ENCODE results near the gene LMAN1L. TPM values are rescaled to one million over a fixed set of nuclear protein-coding genes. Genes with fewer than 3 reads are reported as not detected.

Gene LMAN1L
- total RNA-seq, 1 donor from 2014 or later: not detected

DNA sequence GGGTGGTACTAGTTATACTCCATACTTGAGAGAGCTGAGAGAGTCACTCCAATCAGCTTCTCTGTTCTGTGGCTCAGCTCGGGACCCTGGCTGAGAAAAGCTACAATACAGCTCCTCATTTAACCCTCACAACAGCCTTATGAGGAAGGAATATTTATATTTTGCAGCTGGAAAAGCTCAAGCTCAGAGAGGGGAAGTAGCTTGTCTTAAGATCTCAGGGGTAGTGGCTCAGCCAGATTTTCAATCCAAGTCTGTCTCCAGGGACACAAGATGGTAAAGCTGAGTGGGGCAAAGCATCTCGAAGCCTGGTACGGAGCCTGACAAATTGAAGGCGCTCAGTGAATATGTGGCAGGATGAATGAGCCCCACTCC lies 45.7 kb downstream of the LMAN1L start:
- no peak for TF ChIP-seq CTCF (IDR thresholded peaks at IDR 0.05; ENCODE audit: insufficient read depth, low read length, poor library complexity, severe bottlenecking)
- H3K27me3 ChIP-seq (ENCODE audit: control insufficient read depth, insufficient read depth, low read length): no peaks in the 10 kb centered on the region
- peaks cover 1% of the 10 kb centered on the region for H3K36me3 ChIP-seq (ENCODE audit: control insufficient read depth, insufficient read depth, low read length)
- no peak for DNase-seq (ENCODE audit: low read depth)
- H3K4me3 ChIP-seq (ENCODE audit: low read depth, low read length): no peak overlapping the region

DNA sequence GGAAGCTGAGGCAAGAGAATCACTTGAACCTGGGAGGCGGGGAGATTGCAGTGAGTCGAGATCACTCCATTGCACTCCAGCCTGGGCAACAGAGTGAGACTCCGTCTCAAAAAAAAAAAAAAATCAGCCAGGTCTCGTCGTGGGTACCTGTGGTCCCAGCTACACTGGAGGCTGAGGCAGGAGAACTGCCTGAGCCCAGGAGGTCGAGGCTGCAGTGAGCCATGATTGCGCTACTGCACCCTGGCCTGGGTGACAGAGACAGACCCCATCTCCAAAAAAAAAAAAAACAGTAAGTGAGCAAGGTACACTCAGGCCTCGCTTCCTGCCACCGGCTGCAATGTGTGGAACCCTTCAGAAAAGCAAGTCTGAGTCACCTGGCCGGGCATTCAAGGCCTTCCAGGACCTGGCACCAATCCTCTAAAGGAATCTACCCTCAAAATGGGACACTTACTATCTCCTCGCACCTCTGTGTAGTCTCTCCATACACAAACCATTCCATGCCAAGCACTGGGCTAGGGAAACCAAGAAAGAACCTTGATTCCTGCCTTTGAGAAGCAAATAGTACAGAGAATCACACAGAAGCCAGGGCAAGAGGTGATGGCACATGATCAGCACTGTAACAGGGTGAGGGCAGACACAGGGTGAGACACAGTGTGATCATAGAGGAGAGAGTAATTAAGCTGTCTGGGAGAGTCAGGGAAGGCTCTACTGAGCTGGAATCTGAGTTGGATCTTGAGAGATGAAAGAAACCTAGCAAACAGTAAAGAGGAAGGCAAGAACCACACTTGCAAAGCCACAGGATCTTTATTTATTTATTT lies 50.8 kb downstream of the LMAN1L start:
- Histone ChIP-seq H3K36me3 (ENCODE audit: control insufficient read depth, insufficient read depth, low read length) (peaks cover 1% of the 10 kb centered on the region), H3K27me3 (ENCODE audit: control insufficient read depth, insufficient read depth, low read length) (no peaks in the 10 kb centered on the region), H3K4me3 (ENCODE audit: low read depth, low read length) (no peak overlapping the region)
- TF ChIP-seq CTCF (IDR thresholded peaks at IDR 0.05; ENCODE audit: insufficient read depth, low read length, poor library complexity, severe bottlenecking): no peak
- DNase-seq (ENCODE audit: low read depth): peak; percentile 44

- Histone ChIP-seq H3K36me3 (ENCODE audit: control insufficient read depth, insufficient read depth, low read length) (no peaks in the 10 kb centered on the region), H3K27me3 (ENCODE audit: control insufficient read depth, insufficient read depth, low read length) (no peaks in the 10 kb centered on the region), H3K4me3 (ENCODE audit: low read depth, low read length) (no peak overlapping the region)
- DNase-seq (ENCODE audit: low read depth): no peak
- TF ChIP-seq CTCF (IDR thresholded peaks at IDR 0.05; ENCODE audit: insufficient read depth, low read length, poor library complexity, severe bottlenecking): no peak
Observed at GRCh38 chr15:74864296-74864695, 51.7 kb downstream of the LMAN1L start.

DNA sequence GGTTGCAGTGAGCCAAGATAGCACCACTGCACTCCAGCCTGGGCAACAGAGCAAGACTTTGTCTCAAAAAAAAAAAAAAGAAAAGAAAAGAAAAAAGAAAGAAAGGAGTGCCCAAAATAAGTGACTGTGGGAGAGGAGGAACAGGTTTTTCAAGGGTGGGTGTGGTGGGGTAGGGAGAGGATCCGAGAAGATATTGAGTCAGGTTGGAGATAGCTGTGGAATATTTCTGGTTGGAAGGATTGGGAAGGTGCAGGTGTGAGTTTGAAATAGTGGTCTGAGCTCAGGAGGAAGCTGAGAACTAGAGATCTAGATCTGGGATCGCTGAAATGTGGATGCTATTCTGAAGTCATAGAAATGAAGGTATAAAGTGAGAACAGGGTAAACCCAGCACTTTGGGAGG lies 52.7 kb downstream of the LMAN1L start:
- TF ChIP-seq CTCF (IDR thresholded peaks at IDR 0.05; ENCODE audit: insufficient read depth, low read length, poor library complexity, severe bottlenecking): no peak
- Histone ChIP-seq H3K4me3 (ENCODE audit: low read depth, low read length) (no peak overlapping the region), H3K27me3 (ENCODE audit: control insufficient read depth, insufficient read depth, low read length) (no peaks in the 10 kb centered on the region), H3K36me3 (ENCODE audit: control insufficient read depth, insufficient read depth, low read length) (no peaks in the 10 kb centered on the region)
- DNase-seq (ENCODE audit: low read depth): no peak

DNA sequence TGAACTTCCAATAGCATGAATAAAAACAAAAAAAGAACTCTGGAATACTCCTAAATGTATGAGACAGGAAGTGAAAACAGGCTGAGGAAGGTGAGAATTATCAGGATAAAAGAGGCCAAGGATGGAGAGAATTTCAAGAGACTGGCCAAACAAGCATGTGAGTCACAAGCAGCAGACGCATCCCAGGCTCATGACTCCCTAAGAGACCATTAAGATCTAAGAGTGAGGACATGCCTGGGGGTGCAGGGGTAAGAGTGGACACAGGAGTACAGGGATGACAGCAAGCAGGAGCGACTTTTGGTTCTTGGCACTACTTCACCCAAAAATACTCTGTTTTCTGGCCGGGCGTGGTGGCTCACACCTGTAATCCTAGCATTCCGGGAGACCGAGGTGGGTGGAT lies 53.5 kb downstream of the LMAN1L start:
- Histone ChIP-seq H3K36me3 (ENCODE audit: control insufficient read depth, insufficient read depth, low read length) (no peaks in the 10 kb centered on the region), H3K27me3 (ENCODE audit: control insufficient read depth, insufficient read depth, low read length) (no peaks in the 10 kb centered on the region), H3K4me3 (ENCODE audit: low read depth, low read length) (no peak overlapping the region)
- DNase-seq (ENCODE audit: low read depth): peak; percentile 59
- no peak for TF ChIP-seq CTCF (IDR thresholded peaks at IDR 0.05; ENCODE audit: insufficient read depth, low read length, poor library complexity, severe bottlenecking)
